Endothelial cell of umbilical vein (primary cell): Measurements from ENCODE around the gene KCNJ15. TPM values are rescaled to one million over a fixed set of nuclear protein-coding genes. Genes with fewer than 3 reads are reported as not detected.

Experiments
- BruUV-seq: library from RNA; stranded (reverse); fragments of 400-500 nt; replicated peaks from 2 replicates; lab custom pipeline; 2021; lab: Mats Ljungman, UMichigan
- CTCF ChIA-PET: fragments of 300-600, 350-600 bp; sonication (Branson Sonifier 250); formaldehyde crosslinking; loops from one replicate; lab custom pipeline; 2021; ENCODE audit warnings: antibody characterized with exemption, inconsistent platforms; lab: Charles Lee
- POLR2A ChIA-PET: fragments of 300-600, 350-600 bp; sonication (Branson Sonifier 250); formaldehyde crosslinking; loops from one replicate; lab custom pipeline; 2021; ENCODE audit warnings: antibody characterized with exemption, inconsistent platforms; lab: Charles Lee
- DNase-seq: peaks from one replicate; pipeline ENCODE4 v3.0.0-alpha.2; 2011; ENCODE audit warnings: low read depth, low spot score
- FAIRE-seq: peaks from 2 replicates; lab custom pipeline; 2011; peaks lifted over from hg19 to GRCh38; lab: Jason Lieb, UNC
- H2AFZ ChIP-seq: 2 replicates; pipeline ENCODE4 v1.6.0; 2012; ENCODE audit warnings: low read depth, low read length, control low read depth, inconsistent platforms
- H3K27ac ChIP-seq: 2 replicates; pipeline ENCODE4 v1.5.1; 2011; ENCODE audit warnings: low read depth, mild to moderate bottlenecking, control low read depth, low read length, moderate library complexity; ENCODE audit not compliant: insufficient read depth
- H3K27me3 ChIP-seq, 2 experiments: 2 replicates each; pipeline versions ENCODE4 v1.6.0 to v1.6.1; 2011; ENCODE audit warnings: low read length in 2 of 2, mixed read lengths in 1 of 2; ENCODE audit not compliant: control insufficient read depth in 2 of 2, insufficient read depth in 2 of 2
- H3K36me3 ChIP-seq, 2 experiments: 2 replicates in 1 of 2; 3 replicates in 1 of 2; pipeline ENCODE4 v1.5.1; 2011; ENCODE audit warnings: low read length in 2 of 2, mild to moderate bottlenecking in 1 of 2, moderate library complexity in 1 of 2; ENCODE audit not compliant: control insufficient read depth in 2 of 2, insufficient read depth in 2 of 2; ENCODE audit errors: extremely low read depth in 1 of 2
- H3K4me1 ChIP-seq: 3 replicates; pipeline ENCODE4 v1.5.1; 2011; ENCODE audit warnings: mild to moderate bottlenecking, low read length; ENCODE audit not compliant: control insufficient read depth, insufficient read depth; ENCODE audit errors: extremely low read depth
- H3K4me2 ChIP-seq: 2 replicates; pipeline ENCODE4 v1.6.1; 2011; ENCODE audit warnings: low read length, control low read depth, mixed read lengths; ENCODE audit not compliant: insufficient read depth
- H3K4me3 ChIP-seq, 3 experiments: fragments of 200-600 bp in 1 of 3; sonication (generic), shearing (Covaris generic) in 1 of 3; replicated peaks in 1 of 3; 2 replicates each; pipeline ENCODE4 v1.5.1; 2011 to 2016; ENCODE audit warnings: control low read depth in 3 of 3, low read length in 3 of 3, mild to moderate bottlenecking in 2 of 3, inconsistent platforms in 1 of 3, low read depth in 1 of 3, moderate library complexity in 1 of 3; ENCODE audit not compliant: insufficient read depth in 1 of 3
- H3K79me2 ChIP-seq: 2 replicates; pipeline ENCODE4 v1.6.0; 2012; ENCODE audit warnings: low read length, inconsistent platforms; ENCODE audit not compliant: control insufficient read depth, insufficient read depth
- H3K9ac ChIP-seq: replicated peaks from 2 replicates; pipeline ENCODE3; 2011; ENCODE audit warnings: low read length, control low read depth; ENCODE audit not compliant: insufficient read depth; ENCODE audit errors: extremely low read depth
- H3K9me1 ChIP-seq: replicated peaks from 3 replicates; pipeline ENCODE4 v1.6.0; 2011; ENCODE audit warnings: mild to moderate bottlenecking, low read length; ENCODE audit not compliant: control insufficient read depth, insufficient read depth; ENCODE audit errors: extremely low read depth
- H3K9me3 ChIP-seq: replicated peaks from 2 replicates; pipeline ENCODE4 v1.5.1; 2012; ENCODE audit warnings: low read length, inconsistent platforms; ENCODE audit not compliant: control insufficient read depth, insufficient read depth
- H4K20me1 ChIP-seq: replicated peaks from 2 replicates; pipeline ENCODE3; 2011; ENCODE audit warnings: mild to moderate bottlenecking, low read length; ENCODE audit not compliant: control insufficient read depth, insufficient read depth; ENCODE audit errors: extremely low read depth
- EZH2 ChIP-seq: IDR thresholded peaks from 2 replicates; pipeline ENCODE4 v1.6.1; 2012; ENCODE audit warnings: borderline replicate concordance, low read depth, mild to moderate bottlenecking, moderate library complexity, low read length, inconsistent platforms; ENCODE audit not compliant: severe bottlenecking
- FOS ChIP-seq: IDR thresholded peaks from 2 replicates; pipeline ENCODE4 v1.6.1; 2011; ENCODE audit warnings: mild to moderate bottlenecking, low read length, moderate library complexity, borderline replicate concordance; ENCODE audit not compliant: insufficient read depth
- GATA2 ChIP-seq: IDR thresholded peaks from 2 replicates; pipeline ENCODE4 v1.7.0; 2011; ENCODE audit warnings: low read depth, mild to moderate bottlenecking, moderate library complexity, mixed read lengths, low read length; ENCODE audit not compliant: insufficient read length, insufficient read depth
- JUN ChIP-seq: IDR thresholded peaks from 2 replicates; pipeline ENCODE4 v1.6.1; 2011; ENCODE audit warnings: borderline replicate concordance, low read depth; ENCODE audit not compliant: insufficient read length, insufficient read depth
- MAX ChIP-seq: IDR thresholded peaks from 2 replicates; pipeline ENCODE4 v1.6.1; 2011; ENCODE audit not compliant: insufficient read depth, insufficient read length
- MYC ChIP-seq: IDR thresholded peaks from one replicate; pipeline ENCODE4 v1.6.1; 2011; ENCODE audit warnings: mild to moderate bottlenecking, low read depth, low read length
- POLR2A ChIP-seq: IDR thresholded peaks from 2 replicates; pipeline ENCODE4 v1.6.1; 2012; ENCODE audit warnings: low read depth, mild to moderate bottlenecking, control low read depth, low read length
- POLR2AphosphoS5 ChIP-seq: IDR thresholded peaks from 2 replicates; pipeline ENCODE4 v1.6.1; 2012; ENCODE audit warnings: low read depth, mild to moderate bottlenecking, control low read depth, low read length, moderate library complexity; ENCODE audit not compliant: insufficient read depth
- dilution Hi-C: fragments of 300-500 bp; cut with MboI; formaldehyde crosslinking; loops from one replicate; pipeline ENCODE4 v1.15.0; 2019; ENCODE audit warnings: low sequenced_read_pairs; ENCODE audit not compliant: extremely low pct_ligation_motif_present
- intact Hi-C: fragments of 100-400 bp; cut with micrococcal nuclease; formaldehyde crosslinking; loops from one replicate; pipeline ENCODE4 v1.10.0; 2022
- polyA plus RNA-seq, 4 experiments: library from polyadenylated mRNA; depleted of rRNA in 3 of 4; stranded (reverse) in 3 of 4; unstranded in 1 of 4; fragments of >200 nt; gene quantifications; 2 replicates each; pipeline versions ENCODE4 v1.2.1 to v1.2.3, GENCODE V29; 2011 to 2012; ENCODE audit warnings: missing spikeins in 1 of 4
- total RNA-seq: library from RNA; stranded (reverse); gene quantifications from 2 replicates; pipeline ENCODE4 v1.2.3, GENCODE V29; 2021
- TF ChIP-seq, protein P1 (sequence below), 2 donors: IDR thresholded peaks; 1 replicate in 1 of 2; 2 replicates in 1 of 2; pipeline ENCODE4 v1.5.1; 2011; ENCODE audit warnings: low read length in 2 of 2, mild to moderate bottlenecking in 2 of 2, moderate library complexity in 2 of 2, control low read depth in 1 of 2, inconsistent platforms in 1 of 2, low read depth in 1 of 2; ENCODE audit not compliant: insufficient read depth in 1 of 2; ENCODE audit errors: extremely low read depth in 1 of 2

KCNJ15 gene
- total and polyA plus RNA-seq, 2 donors (not counting 3 experiments of a cell fraction or from before 2014, with no cell fraction given) = 1.4 to 1.5 TPM

GRCh38 chr21:38293113-38293512 lies 36.3 kb downstream of the KCNJ15 start:
- Histone ChIP-seq H3K9me1 (no peaks in the 10 kb centered on the region), H3K27me3 (no peaks in the 10 kb centered on the region), H3K36me3 (no peaks in the 10 kb centered on the region), H4K20me1 (no peaks in the 10 kb centered on the region), H3K9ac (no peak overlapping the region), H2AFZ (no peak overlapping the region), H3K4me3 (no peak overlapping the region), H3K4me2 (no peak overlapping the region), H3K79me2 (no peaks in the 10 kb centered on the region), H3K9me3 (no peaks in the 10 kb centered on the region), H3K4me1 (peaks cover 23% of the 10 kb centered on the region), H3K27ac (no peak overlapping the region)
- FAIRE-seq = no peak
- BruUV-seq = no TSS peak
- TF ChIP-seq POLR2A = no peak
- TF ChIP-seq POLR2AphosphoS5 = no peak
- no peak for TF ChIP-seq FOS
- no peak for TF ChIP-seq GATA2
- no peak for TF ChIP-seq EZH2
- no peak for TF ChIP-seq MAX
- no peak for TF ChIP-seq MYC
- TF ChIP-seq, protein P1, sequence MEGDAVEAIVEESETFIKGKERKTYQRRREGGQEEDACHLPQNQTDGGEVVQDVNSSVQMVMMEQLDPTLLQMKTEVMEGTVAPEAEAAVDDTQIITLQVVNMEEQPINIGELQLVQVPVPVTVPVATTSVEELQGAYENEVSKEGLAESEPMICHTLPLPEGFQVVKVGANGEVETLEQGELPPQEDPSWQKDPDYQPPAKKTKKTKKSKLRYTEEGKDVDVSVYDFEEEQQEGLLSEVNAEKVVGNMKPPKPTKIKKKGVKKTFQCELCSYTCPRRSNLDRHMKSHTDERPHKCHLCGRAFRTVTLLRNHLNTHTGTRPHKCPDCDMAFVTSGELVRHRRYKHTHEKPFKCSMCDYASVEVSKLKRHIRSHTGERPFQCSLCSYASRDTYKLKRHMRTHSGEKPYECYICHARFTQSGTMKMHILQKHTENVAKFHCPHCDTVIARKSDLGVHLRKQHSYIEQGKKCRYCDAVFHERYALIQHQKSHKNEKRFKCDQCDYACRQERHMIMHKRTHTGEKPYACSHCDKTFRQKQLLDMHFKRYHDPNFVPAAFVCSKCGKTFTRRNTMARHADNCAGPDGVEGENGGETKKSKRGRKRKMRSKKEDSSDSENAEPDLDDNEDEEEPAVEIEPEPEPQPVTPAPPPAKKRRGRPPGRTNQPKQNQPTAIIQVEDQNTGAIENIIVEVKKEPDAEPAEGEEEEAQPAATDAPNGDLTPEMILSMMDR (IDR thresholded peaks at IDR 0.05; ENCODE audit: extremely low read depth in 1 of 2, insufficient read depth in 1 of 2, low read depth in 1 of 2, low read length in 2 of 2) = no peak
- no peak for TF ChIP-seq JUN
- ChIA-PET CTCF (interaction anchor here (1.4 kb wide), 1 partner anchor 16 kb away, joined by 5 read pairs; no protein-coding TSS in a partner anchor), POLR2A (no interaction called here)
- intact Hi-C loops (no loop called here), dilution Hi-C loops (no loop called here)
- DNase-seq = no peak
